Bone marrow (tissue), 2 donors: ENCODE measurements around the gene SORCS1.
"Not testable (repeated sequence)": the region's sequence is repeated elsewhere in the genome, so short reads cannot be mapped to it uniquely, and the experiment has no call there.

Experiments used
- DNase-seq, 2 donors: peaks; one replicate each; lab custom pipeline; 2025; lab: John Stamatoyannopoulos, UW

SORCS1 gene

DNA sequence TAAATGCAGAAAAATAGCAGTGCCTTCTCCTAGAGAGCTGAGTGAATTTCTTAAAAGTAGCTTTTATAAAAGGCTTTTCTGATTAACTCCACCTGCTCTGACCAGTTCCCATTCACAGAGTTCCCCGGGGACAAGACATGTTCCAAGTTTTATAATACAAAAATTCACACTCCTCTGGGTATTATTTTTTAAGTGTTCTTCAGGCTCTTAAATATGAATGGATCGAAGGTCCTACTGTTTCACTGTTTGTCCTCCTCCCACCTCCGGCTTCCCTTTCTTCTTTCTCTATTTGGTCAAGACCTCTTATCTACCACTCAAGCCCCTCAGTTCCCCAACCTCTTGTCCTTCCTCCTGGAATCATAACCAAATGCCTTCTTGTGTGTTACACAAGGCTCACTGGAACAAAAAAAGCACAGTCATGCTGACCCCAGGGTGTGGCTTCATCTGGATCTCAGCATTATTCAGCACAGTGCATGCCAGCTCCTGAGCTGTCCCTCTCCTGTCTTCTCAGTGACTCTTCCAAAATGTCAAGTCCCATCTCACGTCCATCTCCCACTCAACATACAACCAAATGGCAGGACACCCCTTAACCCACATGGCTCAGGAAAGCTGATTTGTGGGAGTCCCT lies 222.4 kb downstream of the SORCS1 start:
- DNase-seq = no peak

DNA sequence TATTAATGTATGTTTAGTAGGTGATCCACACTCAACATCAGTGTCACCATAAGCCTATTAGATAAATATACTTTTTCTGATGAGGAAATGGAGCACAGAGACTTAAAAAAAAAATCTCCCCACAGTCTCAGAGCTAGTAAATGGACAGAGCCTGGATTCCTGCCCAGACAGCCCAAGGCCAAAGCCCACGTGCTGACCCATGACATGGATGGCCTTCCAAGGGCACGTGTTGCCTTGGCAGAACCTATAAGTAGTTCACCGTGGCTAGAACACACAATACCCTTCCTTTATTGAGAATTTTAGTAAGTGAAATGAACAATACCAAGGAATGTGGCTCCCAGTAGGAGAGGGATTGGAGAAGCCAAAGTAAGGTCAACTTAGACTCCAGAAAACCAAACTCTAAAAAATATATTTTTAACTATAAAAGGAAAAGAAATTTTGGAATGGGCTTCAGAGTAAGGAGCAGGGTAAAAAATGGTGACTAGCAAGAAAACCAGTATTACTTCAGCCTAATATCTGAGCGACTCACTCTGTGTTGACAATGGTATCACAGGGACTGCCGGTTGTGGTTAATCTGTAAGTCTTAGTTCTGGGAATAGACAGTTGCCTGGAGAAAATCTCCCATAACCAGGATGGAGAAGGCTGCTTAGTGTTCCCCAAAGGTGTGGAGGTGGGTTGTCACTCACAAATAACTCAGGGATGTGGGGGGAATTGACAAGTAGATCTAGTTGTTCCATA lies 223.0 kb downstream of the SORCS1 start:
- no peak for DNase-seq

DNA sequence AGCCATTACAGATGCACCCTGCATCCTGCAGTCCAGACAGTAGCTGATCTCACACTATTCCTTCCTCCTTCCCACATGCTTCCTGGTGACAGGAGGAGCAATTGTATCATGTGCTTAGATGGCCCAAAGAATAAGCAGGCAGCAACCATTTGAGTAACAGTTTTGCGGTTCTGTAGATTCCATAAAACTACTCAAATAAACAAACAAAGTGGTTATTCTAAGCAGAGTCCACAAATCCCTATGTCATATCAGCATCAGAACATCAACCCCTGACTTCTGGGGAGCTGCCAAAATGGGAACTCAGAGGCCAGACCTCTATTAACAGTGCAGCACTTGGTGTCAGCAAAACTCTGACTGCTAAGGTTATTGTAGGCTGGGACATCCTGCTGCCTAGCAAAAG lies 226.0 kb downstream of the SORCS1 start:
- DNase-seq = no peak

DNA sequence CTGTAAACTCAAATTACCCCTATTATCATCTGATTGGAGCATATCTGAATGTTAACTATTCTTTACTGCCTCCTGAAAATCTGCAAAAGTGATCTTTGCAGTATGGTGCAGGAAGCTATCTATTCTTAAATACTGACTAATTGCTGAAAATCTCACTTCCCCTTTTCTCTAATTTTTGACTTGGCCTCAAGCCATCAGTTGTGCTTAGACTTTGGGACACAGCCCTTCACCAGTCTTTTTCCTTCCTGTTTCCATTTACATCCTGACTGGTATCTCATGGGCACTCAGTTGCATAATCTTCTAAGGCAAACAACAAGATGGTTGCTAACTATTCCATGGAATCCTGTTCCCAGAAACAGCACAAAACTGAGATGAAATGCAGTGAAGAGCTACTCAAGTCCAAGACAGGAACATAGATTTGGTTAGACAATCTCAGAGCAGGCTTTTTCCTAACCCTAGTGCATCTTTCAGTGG lies 228.5 kb downstream of the SORCS1 start:
- DNase-seq = peak in 1 of 2 donors; percentile 73

GRCh38 chr10:106931853-106932249 lies 232.7 kb downstream of the SORCS1 start:
- no peak for DNase-seq

- DNase-seq = no peak
Observed at GRCh38 chr10:106931159-106931852, 233.2 kb downstream of the SORCS1 start.

- no peak for DNase-seq
Observed at GRCh38 chr10:106930751-106931150, 233.8 kb downstream of the SORCS1 start.

DNA sequence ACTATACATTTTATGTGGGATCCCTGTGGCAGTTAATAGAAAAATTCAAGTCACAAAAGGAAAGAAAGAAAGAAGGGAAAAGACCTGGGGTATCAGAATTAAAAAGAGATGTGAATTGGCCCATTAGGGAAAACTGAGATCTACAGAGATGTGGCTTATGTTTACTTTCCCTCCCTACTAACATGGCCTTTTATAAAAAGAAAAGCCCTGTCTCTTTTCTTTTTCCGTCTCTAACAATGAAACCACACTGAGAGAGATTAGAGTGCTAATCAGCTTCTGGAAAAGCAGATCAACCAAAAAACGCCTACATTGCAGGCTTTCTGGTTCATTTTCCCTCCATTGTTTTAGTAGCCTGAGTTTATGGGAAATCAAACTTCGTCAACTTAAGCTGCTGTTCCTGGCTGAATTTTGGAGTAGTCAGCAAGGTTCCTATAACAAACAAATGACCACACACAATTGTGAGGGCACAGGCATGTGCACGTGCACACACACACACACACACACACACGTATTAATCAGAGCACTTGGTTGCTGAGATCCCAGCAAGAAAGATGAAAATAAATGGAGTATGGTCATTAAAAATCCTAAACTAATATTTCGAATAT lies 235.1 kb downstream of the SORCS1 start:
- DNase-seq = no peak

GRCh38 chr10:106928151-106928550 lies 236.4 kb downstream of the SORCS1 start:
- DNase-seq = not testable (repeated sequence)

GRCh38 chr10:106925191-106925590 lies 239.3 kb downstream of the SORCS1 start:
- DNase-seq = no peak

DNA sequence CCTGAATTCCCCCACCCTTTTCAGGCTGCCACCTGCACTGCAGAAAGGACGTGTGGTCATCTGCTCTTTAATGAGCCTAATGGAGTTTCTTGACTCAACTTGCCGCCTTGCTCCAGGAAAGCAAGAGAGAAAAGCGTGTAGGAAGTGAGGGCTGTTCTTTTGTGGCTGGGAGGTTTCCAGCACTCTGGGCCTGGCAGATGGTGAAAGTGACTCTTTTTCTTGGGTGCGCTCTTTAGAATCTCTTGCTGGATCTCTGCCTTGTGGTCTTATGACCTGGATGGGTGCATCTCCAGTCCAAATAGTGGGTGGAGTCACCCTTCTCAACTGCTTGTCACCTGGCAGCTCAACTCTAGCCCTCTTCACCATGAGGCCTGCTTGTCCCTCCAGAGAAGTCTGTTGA lies 244.0 kb downstream of the SORCS1 start:
- DNase-seq = no peak

DNA sequence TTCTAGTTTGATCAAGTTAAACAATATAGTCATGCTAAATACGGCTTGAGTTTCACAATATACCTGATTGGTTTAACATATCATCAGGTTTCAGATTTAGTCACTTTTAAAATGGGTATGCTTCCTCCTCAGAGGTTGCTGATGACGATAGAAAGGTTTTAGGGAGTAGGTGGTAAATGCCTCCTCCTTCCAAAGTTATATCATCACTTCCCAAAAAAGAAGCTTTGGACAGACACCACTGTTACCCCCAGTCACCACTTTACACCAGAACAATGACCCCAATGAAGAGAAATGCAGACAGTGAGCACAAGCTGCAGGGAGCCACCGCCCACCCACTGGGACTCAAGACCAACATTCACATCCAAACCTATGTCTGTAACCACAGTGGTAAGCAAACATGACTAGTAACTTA lies 244.6 kb downstream of the SORCS1 start:
- DNase-seq = no peak

GRCh38 chr10:106917452-106918055 lies 247.0 kb downstream of the SORCS1 start:
- no peak for DNase-seq

- DNase-seq = no peak
Observed at GRCh38 chr10:106914016-106914415, 250.5 kb downstream of the SORCS1 start.

GRCh38 chr10:106913348-106913747 lies 251.2 kb downstream of the SORCS1 start:
- DNase-seq = no peak

DNA sequence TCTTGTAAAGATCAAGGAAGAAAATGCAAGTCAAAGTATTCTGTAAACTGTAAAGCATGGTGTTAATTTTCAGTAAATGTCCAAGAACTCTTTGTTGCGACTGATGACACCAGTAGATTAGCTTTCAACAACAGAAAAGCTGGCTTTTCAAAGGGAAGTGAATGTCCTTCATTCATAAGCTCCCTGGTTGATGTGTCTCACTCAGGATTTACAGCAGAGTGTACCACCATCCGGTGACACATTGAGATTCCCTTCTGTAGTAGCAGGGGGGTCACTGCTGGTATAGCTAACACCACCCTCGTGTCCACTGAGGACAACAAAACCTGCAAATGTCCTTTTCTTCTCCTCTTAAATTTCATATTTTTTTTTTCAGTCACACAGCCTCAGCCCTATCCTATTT lies 253.4 kb downstream of the SORCS1 start:
- DNase-seq = no peak

DNA sequence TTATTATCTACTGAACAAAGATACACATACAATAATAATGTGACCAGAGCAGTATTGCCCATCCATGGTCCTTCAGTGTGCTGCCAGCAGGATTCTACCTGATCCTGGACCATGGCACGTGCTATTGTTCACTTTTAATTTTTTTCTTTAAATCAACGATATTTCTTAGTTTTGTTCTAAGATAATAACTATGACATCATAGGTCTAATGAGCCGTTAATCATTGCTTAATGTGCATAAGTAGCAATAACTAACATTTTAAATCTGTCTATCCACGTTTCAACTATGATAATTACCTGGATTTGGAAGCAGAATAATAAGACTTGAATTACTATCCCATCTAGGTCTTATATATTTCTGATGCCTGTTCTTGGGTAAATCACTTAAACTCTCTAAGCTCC lies 253.8 kb downstream of the SORCS1 start:
- no peak for DNase-seq

DNA sequence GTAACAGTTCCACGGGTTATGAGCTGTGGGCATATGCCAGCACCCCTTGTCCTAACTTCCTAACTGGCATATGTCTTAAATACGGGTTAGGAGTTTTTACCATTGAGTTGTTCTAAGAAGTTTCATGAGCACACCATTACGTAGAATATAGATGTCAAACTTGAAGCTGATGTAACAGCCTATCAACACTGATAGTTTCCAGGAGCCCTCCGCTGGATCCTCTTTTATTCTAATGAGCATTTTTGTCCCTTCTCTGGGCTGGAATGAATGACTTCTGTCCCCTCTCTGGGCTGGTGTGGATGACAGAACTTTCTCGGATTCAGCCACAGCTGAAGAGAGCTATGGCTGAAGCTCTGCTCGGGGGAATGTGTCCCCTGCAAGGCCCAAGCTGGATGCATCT lies 256.3 kb downstream of the SORCS1 start:
- no peak for DNase-seq

DNA sequence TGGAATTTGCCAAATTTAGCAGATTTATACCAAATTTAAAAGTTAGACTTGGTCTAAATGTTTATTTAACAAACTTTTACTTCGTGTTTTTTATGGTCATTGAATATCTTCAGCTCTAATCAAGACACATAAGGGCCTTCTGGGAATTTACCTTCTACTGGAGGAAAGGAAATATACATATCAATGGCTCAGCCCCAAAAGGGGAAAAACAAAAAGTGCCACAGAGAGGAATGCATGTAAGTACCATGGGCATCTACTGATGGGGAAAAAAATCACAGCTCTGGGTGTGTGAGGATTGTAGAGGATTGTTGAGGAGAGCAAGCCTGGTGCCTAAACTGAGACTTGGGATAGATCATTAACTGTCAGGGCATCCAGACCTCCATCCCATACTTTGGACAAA lies 260.3 kb downstream of the SORCS1 start:
- DNase-seq = no peak

GRCh38 chr10:106903180-106903579 lies 261.3 kb downstream of the SORCS1 start:
- DNase-seq = no peak

- DNase-seq = no peak
Observed at GRCh38 chr10:106900016-106900652, 264.4 kb downstream of the SORCS1 start.

DNA sequence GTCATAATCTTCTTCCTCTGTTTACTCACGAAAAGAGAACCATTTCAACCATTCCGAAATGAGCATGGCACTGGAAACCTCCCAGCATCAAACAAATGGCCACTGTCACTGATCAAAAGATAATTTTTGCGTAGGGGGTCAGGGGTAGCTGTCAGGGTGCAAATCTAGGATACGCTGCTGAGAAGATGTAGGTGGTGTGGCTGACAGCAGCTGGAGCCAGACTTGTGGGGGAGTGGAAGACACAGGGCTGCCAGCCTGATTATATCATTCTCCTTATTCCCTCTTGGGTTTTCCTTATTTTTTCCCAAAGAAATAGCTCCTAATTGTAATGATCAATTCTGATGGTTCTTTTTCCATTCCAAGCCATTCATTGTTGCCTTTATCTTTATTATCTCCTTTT lies 266.1 kb downstream of the SORCS1 start:
- no peak for DNase-seq
